NCI-H1417 treated with DMSO at 0.1 percent for 48 hours (cell line): ENCODE data around the gene VPS13D.

Source experiments
- DNase-seq: peaks from one replicate; lab custom pipeline; 2025; lab: John Stamatoyannopoulos, UW

Gene VPS13D

GRCh38 chr1:12539705-12540579, 310.1 kb downstream of the VPS13D start:
- no peak for DNase-seq

GRCh38 chr1:12540580-12541273, 310.9 kb downstream of the VPS13D start:
- no peak for DNase-seq

DNA sequence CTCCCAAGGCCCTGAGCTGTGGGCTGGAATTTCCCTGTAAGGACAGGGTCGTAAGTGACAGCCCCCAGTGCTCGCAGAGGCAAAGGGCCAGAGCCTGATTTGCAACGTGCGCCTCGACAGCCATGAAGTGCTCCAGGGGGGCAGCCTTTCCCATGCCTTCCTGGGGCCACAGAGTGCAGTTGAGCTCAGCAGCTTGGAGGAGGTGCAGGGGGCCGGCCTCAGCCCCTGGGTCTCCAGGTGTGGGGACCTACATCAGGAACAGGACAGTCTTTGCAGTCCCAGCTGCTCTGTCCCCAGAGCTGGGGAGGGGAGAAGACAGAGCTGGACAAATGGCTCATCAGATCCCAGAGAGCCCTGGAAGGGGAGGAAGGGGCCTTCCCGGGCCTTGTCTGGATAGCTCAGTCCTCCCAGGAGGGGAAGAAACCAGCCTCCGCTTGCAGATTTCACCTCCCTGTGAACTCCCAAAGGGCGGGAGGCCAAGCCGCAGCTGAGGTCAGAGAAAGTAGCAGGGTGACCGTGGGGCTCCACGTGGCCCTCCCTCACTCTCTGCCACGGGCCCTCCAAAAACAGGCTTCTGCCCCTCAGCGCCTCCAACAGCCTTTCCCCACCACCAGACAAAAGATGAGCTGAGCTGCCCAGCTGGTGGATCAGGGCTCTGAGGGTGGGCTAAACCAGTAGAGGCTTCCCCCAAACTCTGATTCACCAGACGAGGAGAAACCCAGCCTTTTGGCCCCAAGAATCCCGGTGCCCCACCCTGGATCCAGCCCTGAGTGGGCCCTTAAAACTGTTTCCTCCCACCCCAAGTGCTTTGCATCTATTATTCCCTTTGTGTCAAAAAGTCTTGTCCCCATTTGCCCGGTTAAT, 311.7 kb downstream of the VPS13D start:
- no peak for DNase-seq

DNA sequence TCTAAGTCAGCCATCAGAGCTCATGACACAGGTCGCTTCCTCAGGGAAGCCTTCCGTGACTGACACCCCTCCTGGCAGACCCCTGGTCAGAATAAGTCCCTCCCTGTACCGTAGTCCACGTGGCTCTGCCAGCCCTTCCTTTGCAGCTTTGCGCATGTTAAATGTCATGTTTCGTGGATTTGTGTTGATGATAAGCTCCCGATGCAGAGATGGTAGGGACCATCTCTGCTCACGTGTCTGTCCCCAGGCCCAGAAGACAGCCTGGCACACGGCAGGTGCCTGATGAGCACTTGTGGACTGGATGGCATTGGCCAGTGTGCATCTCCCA, 312.3 kb downstream of the VPS13D start:
- DNase-seq, result no peak

DNA sequence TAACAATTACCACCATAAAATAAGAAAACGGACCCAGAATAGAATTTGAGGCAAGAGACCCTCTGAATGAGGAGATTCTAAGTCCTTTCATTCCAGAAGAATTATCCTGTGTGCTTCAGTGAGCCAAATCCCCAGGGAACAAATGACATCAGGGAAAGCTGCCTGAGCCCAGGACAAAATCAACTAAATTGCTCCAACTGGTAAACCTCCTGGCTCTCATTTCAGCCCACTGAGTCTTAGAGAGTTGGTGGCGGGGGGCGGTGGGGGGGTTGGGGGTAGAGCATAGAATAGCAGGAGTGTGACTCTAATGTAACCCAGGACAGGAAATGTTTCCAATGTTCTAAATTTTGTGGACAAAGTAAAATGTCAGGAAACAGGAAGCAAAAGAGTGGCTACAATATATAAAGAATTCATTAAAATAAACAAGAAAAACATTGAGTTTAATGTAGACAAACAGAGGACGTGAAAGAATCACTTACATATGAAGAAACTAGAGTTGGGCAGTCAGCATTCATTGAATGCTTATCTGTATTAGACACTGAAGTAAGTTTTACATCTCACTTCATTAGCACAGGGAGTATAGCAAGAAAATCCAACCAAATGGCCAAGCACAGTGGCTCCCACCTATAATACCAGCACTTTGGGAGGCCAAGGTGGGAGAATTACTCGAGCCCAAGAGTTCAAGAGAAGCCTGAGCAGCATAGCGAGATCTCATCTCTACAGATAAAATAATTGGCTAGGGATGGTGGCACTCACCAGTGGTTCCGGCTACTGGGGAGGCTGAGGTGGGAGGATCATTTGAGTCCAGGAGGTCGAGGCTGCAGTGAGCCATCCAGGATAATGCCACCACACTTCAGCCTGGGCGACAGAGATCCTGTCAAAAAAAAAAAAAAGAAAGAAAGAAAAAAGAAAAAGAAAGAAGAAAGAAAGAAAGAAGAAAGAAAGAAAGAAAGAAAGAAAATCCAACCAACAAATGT, 313.1 kb downstream of the VPS13D start:
- no peak for DNase-seq

- DNase-seq, result no peak
These were observed 313.9 kb downstream of the VPS13D start for GRCh38 chr1:12543740-12544154.

DNA sequence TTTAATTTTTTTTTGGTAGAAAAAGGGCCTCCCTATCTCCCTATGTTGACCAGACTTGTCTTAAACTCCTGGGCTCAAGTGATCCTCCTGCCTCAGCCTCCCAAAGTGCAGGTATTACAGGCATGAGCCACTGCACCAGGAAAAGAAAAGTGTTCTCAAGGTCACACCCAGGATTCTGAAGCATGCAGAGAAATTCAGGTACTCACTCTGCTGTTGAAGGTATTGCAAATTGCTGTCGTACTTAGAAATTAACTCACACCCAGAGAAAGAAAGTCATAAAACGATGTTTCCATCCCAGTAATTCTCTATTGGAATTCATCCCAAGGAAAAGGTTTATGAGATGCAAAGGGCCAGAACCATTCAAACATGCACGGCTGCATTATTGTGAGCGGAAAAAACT, 314.5 kb downstream of the VPS13D start:
- no peak for DNase-seq

DNA sequence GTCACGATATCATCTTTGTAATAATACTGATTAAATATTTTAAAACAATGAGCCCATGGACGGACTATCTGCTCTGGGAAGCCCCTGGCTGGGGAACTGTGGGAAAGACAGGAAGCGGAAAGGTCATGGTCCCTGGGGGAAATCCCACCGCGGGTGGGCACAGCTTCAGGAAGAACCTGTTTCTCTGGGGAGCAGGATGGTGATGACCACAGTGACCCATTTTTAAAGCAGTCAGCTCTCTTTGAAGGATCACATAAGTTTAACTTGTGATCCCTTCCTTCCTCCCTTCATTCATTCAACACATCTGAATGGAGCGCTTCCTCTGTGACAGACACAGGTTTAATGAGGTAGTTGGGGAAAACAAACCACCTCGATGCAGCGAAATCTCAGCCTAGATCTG, 315.2 kb downstream of the VPS13D start:
- DNase-seq, result no peak

DNA sequence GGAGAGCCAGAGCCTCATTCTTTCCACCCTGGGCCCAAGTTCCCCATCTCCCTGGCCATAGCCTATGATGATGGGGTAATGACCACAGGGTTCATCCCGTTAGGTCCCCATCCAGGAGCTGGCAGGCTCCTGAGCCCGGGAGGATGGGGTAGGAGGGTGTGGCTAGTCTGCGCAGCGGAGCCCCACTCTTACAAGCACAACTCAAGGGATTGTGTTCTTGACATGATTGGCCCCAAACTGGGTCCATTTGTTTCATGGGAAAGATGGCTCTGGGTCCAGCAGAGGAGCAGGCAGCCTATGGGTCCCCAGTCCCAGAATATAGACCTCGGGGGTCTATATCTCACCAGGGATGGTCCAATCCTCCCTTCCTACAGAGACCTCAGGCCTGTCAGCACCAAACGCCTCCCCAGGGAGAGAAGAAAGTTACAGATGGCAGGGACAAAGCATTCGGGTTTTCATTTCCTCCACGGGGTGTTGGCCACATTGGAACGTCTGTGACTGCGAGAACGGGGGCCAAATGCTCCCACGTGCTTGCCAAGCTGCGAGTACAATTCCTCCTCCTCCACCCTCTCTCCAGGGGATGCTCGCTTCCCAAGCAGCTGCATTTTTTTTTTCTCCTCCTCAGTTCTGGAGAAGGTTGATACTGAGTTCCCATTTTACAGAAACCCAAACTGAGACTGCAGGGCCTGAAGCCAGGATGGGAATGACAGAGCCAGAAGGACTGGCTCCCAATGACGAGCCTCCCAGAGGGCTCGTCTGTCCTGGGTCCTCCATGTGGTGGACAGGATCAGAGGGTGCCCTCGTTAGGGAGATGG, 317.1 kb downstream of the VPS13D start:
- DNase-seq, result no peak

DNA sequence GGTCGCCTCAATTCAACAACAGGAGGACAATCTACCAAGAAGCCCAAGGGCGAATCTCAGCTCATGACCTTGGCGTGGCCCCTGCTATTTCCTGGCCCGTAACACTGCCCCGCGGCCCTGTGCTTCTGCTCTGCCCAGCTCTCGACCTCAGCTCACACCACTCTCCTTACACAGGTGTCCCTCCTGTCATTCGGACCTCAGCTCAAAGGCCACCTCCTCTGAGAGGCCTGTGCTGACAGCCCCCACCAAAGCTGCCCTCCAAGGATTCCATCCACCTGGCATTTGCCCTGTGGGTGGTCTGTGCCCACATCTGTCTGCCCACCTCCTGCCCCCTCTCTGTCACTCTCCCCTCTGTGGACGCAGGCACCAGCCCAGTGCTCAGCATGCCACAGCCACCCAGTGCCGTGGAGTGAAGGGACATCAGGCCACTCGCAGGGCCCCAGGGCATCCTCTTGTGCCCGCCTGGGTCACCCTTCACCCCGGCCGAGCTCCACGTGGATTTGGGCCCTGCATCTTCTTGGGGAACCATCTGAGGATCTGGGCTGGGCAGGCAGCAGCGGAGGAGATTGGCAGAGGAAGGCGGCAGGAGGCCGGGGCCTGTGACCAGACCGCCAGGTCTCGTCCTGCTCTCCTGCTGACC, 317.9 kb downstream of the VPS13D start:
- DNase-seq, result no peak

DNA sequence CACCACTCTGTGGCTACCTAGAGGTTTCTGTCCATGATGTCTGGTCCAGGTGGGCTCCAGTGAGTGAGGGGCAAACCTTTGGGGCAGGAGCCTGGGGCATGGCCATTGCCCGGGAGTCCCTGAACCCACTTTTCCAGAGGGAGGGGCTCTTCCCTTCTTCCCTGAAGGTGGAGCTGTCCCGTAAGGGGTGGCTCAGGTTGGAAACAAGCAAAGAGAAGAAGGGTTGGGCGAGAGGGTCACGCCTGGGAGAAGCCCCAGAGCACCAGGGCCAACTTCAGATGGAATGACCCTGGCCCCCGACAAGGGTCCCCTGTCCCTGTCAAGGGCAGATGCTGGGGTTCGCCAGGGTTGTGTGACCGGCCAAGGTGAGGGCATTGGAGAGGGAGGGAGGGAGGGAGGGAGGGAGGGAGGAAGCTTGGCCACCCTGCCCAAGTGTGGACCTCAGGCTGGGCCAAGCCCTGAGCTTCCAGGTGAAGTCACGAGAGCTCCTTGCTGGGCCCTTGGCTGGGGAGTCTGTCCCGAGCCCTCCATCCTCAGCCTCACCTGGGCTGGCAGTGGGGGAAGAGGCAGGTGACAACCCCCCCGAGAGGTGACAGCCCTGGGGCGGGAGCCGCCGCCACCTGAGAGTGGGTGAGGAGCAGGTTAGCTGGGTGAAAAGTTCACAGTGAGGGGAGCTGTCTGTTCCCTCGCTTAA, 318.6 kb downstream of the VPS13D start:
- no peak for DNase-seq

- DNase-seq, result no peak
These were observed 319.2 kb downstream of the VPS13D start for GRCh38 chr1:12548973-12549459.

GRCh38 chr1:12549460-12550349, 319.9 kb downstream of the VPS13D start:
- DNase-seq, result no peak

GRCh38 chr1:12551584-12551983, 321.8 kb downstream of the VPS13D start:
- no peak for DNase-seq

GRCh38 chr1:12552111-12552888, 322.5 kb downstream of the VPS13D start:
- no peak for DNase-seq

DNA sequence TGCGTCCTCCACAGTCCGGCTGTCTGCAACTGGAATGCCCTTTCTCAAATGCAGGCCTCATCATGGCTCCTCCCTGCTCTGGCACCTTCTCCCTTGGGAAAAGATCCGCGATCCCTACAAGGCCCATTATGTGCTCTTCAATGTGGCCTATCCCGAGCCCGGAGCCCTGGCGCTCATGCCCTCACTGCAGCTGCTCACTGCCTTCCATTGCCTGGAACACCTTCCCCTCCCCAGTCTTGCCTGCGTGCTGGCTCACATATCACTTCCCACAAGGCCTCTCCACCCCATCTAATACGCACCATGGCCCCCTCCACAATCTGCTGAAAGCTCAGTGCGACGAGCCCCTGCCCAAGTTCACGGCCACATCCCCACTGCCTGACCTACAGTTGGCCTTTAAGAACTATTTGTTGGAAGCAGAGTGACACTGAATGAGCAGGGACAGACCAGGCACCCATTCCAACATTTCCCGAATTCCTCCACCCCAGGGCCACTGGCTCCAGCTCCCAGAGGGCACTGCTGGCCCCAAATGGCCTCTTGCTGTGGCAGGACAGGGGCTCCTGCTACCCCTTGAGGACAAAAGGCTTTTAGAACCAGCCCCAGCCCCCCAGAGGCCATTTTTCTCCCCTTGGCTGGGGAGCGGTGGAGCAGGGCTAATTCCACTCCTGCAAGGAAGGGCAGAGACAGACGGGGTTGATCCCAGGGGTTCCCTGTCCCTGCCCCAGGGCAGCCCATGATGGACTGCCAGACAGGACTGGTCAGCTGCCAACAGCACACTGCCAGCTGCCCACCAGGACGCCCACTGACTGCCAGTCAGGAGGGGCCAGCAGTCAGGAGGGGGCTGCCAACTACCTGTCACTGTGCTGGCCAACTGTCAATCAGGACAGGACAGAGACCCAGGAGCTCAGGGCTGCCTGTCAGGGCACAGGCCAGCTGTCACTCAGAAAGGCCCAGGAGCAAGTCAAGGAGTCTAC, 323.4 kb downstream of the VPS13D start:
- DNase-seq, result no peak
